Fibroblast of pulmonary artery (primary cell): ENCODE data around the gene GABARAPL2.

Experiments
- DNase-seq: peaks from one replicate; pipeline ENCODE4 v3.0.0-alpha.2; 2010; ENCODE audit warnings: low read depth
- H3K4me3 ChIP-seq: replicated peaks from 2 replicates; pipeline ENCODE4 v1.5.1; 2011; ENCODE audit warnings: low read depth, mild to moderate bottlenecking, control low read depth, low read length, moderate library complexity
- CTCF ChIP-seq: IDR thresholded peaks from 2 replicates; pipeline ENCODE4 v1.5.1; 2011; ENCODE audit warnings: mild to moderate bottlenecking, control low read depth, low read length, inconsistent platforms; ENCODE audit errors: missing control alignments

Gene GABARAPL2

GRCh38 chr16:75593308-75593707 lies 27.1 kb downstream of the GABARAPL2 start:
- no peak for DNase-seq
- H3K4me3 ChIP-seq: no peak overlapping the region
- TF ChIP-seq CTCF: no peak

GRCh38 chr16:75593825-75594820 lies 27.9 kb downstream of the GABARAPL2 start:
- peak; percentile 46 for DNase-seq
- no peak for TF ChIP-seq CTCF
- H3K4me3 ChIP-seq: no peak overlapping the region

GRCh38 chr16:75599452-75600277 lies 33.5 kb downstream of the GABARAPL2 start:
- H3K4me3 ChIP-seq: no peak overlapping the region
- no peak for TF ChIP-seq CTCF
- DNase-seq: no peak

- no peak for DNase-seq
- no peak for TF ChIP-seq CTCF
- no peak overlapping the region for H3K4me3 ChIP-seq
Measured at GRCh38 chr16:75603241-75603640, 37.1 kb downstream of the GABARAPL2 start.

- H3K4me3 ChIP-seq: no peak overlapping the region
- no peak for DNase-seq
- no peak for TF ChIP-seq CTCF
Measured at GRCh38 chr16:75606507-75606906, 40.3 kb downstream of the GABARAPL2 start.

GRCh38 chr16:75614066-75614897 lies 48.1 kb downstream of the GABARAPL2 start:
- peak; percentile 46 for DNase-seq
- no peak overlapping the region for H3K4me3 ChIP-seq
- no peak for TF ChIP-seq CTCF
